ENCODE results near the gene TMEM120B. TPM values are rescaled to one million over a fixed set of nuclear protein-coding genes. Genes with fewer than 3 reads are reported as not detected.

The TMEM120B gene
- total and polyA plus RNA-seq, 2 of the 13 experiments (the other 11 are each of a cell fraction or from before 2014, with no cell fraction given) = 7.1 to 12.9 TPM

- TF ChIP-seq PATZ1 (CRISPR knock-in tag; IDR thresholded peaks at IDR 0.05) (peak; percentile 81), MXD3 (CRISPR knock-in tag; IDR thresholded peaks at IDR 0.05) (no peak), RXRB (CRISPR knock-in tag; IDR thresholded peaks at IDR 0.05; ENCODE audit: borderline replicate concordance) (0 out of 2 replicates have a peak, but pooled peaks have one; percentile 11), XBP1 (CRISPR knock-in tag; IDR thresholded peaks at IDR 0.05) (no peak), ZNF263 (CRISPR knock-in tag; IDR thresholded peaks at IDR 0.05) (no peak), MLX (CRISPR knock-in tag; IDR thresholded peaks at IDR 0.05) (no peak), HNF4G (IDR thresholded peaks at IDR 0.05; ENCODE audit: borderline replicate concordance, low read depth, low read length) (no peak), HNF4G (CRISPR knock-in tag; IDR thresholded peaks at IDR 0.05; ENCODE audit: borderline replicate concordance, low read depth) (no peak), ERF (CRISPR knock-in tag; IDR thresholded peaks at IDR 0.05) (no peak), ZNF552 (CRISPR knock-in tag; IDR thresholded peaks at IDR 0.05; ENCODE audit: borderline replicate concordance) (no peak), FLYWCH1 (CRISPR knock-in tag; IDR thresholded peaks at IDR 0.05) (no peak), FOXC1 (CRISPR knock-in tag; IDR thresholded peaks at IDR 0.05; ENCODE audit: borderline replicate concordance) (no peak), FIP1L1 (IDR thresholded peaks at IDR 0.05; ENCODE audit: borderline replicate concordance, insufficient read depth, low read depth, low read length) (no peak), FOXM1 (CRISPR knock-in tag; IDR thresholded peaks at IDR 0.05) (no peak), RFX5 (IDR thresholded peaks at IDR 0.05; ENCODE audit: low read depth, low read length) (no peak), ZNF367 (CRISPR knock-in tag; IDR thresholded peaks at IDR 0.05; ENCODE audit: borderline replicate concordance) (no peak), ZNF34 (CRISPR knock-in tag; IDR thresholded peaks at IDR 0.05; ENCODE audit: borderline replicate concordance) (no peak), ZNF746 (CRISPR knock-in tag; IDR thresholded peaks at IDR 0.05) (peak; percentile 69; the same call in 1 of the 2 replicates), GPBP1L1 (CRISPR knock-in tag; IDR thresholded peaks at IDR 0.05) (no peak), BRCA1 (CRISPR knock-in tag; IDR thresholded peaks at IDR 0.05) (no peak), ZNF710 (CRISPR knock-in tag; IDR thresholded peaks at IDR 0.05; ENCODE audit: borderline replicate concordance) (no peak), HNRNPUL1 (IDR thresholded peaks at IDR 0.05; ENCODE audit: low read depth, low read length) (no peak), ZNF576 (CRISPR knock-in tag; IDR thresholded peaks at IDR 0.05) (no peak), GPN1 (CRISPR knock-in tag; IDR thresholded peaks at IDR 0.05; ENCODE audit: borderline replicate concordance) (no peak), GTF2F1 (IDR thresholded peaks at IDR 0.05; ENCODE audit: low read length) (no peak)
These were observed 92.0 kb downstream of the TMEM120B start (continued) for GRCh38 chr12:121804417-121805111.
